BE2C (cell line): ENCODE results near the gene GAD2.

Source experiments
- DNase-seq: peaks from one replicate; pipeline ENCODE4 v3.0.0-alpha.2; 2020
- H3K27me3 ChIP-seq: fragments of 250-450 bp; sonication (Bioruptor Pico); 2 replicates; pipeline ENCODE4 v1.5.1; 2020; ENCODE audit warnings: mild to moderate bottlenecking
- H3K36me3 ChIP-seq: fragments of 250-450 bp; sonication (Bioruptor Pico); 2 replicates; pipeline ENCODE4 v1.5.1; 2020; ENCODE audit warnings: mild to moderate bottlenecking
- H3K4me1 ChIP-seq: fragments of 250-450 bp; sonication (Bioruptor Pico); 2 replicates; pipeline ENCODE4 v1.5.1; 2020
- H3K4me3 ChIP-seq: 2 replicates; pipeline ENCODE4 v1.5.1; 2011; ENCODE audit warnings: low read depth, low read length
- H3K9me3 ChIP-seq: fragments of 250-450 bp; sonication (Bioruptor Pico); 2 replicates; pipeline ENCODE4 v1.5.1; 2020
- TF ChIP-seq, protein P1 (sequence below): IDR thresholded peaks from 2 replicates; pipeline ENCODE4 v1.5.1; 2012; ENCODE audit warnings: mild to moderate bottlenecking, low read depth, low read length

The GAD2 gene

DNA sequence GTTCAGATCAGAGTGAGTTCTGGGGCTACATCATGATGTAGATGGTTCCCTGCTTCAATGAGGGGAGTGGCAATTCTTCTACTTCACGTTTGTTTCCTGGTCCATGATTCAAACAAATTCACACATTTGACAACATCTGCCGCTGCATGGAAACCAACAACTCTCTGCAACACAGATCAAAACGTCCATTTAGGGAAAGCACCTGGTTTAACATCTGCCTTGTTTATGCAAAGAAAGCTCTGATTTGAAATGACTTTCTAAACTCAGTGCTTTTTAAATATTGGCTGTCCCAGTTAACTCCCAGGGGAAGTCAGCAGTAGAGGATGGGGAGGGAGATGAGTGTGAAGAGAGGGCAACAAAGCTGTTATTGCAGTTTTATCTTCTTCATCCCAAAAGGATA is 93.8 kb downstream of the GAD2 start:
- DNase-seq = no peak
- H3K36me3 ChIP-seq = no peaks in the 10 kb centered on the region
- H3K9me3 ChIP-seq = no peaks in the 10 kb centered on the region
- no peaks in the 10 kb centered on the region for H3K27me3 ChIP-seq
- H3K4me1 ChIP-seq = no peaks in the 10 kb centered on the region
- TF ChIP-seq, protein P1, sequence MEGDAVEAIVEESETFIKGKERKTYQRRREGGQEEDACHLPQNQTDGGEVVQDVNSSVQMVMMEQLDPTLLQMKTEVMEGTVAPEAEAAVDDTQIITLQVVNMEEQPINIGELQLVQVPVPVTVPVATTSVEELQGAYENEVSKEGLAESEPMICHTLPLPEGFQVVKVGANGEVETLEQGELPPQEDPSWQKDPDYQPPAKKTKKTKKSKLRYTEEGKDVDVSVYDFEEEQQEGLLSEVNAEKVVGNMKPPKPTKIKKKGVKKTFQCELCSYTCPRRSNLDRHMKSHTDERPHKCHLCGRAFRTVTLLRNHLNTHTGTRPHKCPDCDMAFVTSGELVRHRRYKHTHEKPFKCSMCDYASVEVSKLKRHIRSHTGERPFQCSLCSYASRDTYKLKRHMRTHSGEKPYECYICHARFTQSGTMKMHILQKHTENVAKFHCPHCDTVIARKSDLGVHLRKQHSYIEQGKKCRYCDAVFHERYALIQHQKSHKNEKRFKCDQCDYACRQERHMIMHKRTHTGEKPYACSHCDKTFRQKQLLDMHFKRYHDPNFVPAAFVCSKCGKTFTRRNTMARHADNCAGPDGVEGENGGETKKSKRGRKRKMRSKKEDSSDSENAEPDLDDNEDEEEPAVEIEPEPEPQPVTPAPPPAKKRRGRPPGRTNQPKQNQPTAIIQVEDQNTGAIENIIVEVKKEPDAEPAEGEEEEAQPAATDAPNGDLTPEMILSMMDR = no peak
- no peak overlapping the region for H3K4me3 ChIP-seq

DNA sequence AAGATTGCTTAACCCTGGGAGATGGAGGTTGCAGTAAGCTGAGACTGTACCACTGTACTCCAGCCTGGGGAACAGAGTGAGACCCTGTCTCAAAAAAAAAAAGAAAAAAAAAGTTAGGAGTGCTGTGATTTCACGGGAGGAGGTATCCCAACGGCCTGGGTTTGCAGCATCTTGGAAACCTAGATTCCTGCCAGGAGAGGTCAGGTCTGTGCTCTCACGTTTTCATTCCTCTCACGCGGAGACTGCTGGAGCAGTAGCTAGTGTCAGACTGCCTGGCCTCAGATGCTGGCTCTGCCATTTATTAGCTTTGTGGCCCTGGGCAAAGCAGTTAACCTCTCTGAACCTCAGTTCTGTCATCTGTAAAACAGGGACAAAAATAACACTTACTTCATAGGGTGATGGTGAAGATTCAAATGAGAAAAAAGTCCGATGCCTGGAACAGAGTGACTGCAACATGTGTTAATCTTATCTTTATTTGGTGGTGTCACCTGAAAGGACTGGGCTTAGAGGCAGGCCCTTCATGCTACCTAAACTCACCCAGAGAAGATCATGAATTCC is 94.9 kb downstream of the GAD2 start:
- Histone ChIP-seq H3K36me3 (no peaks in the 10 kb centered on the region), H3K27me3 (no peaks in the 10 kb centered on the region), H3K4me1 (no peaks in the 10 kb centered on the region), H3K4me3 (no peak overlapping the region), H3K9me3 (no peaks in the 10 kb centered on the region)
- no peak for DNase-seq
- TF ChIP-seq, protein P1 = no peak

DNA sequence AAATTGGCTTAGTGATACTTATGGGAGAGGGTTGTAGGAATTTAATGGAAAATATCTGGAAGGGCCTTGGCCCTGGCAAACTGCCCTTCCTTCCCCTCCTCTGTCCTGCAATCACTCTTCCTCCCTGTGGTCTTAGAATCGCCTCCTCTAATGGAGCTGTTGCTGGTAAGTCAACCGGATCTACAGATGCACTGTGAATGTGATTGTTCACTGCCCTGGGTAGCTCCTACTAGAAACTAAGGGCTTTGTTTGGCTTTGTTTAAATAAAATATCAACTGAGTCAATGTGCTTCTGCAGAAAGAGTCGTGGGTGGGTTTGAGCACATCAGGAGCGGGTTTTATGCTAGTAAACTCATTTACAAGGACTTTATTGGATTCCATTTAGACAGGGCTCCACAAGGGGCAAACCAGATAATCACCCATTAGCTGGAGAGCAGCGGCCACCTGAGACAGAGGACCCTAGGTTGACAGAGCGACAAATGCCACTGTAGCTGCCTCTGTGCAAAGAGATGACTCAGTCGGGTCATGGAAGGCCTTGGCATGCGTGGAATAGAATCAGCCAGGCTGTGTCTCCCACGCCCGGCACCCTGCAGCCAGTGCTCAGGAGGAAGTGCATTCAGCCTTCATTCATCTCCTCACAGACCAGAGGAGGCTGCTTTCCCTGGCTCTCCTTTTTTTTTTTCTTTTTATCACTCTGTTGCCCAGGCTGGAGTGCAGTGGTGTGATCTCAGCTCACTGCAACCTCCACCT is 97.9 kb downstream of the GAD2 start:
- no peak for DNase-seq
- H3K4me3 ChIP-seq = no peak overlapping the region
- no peaks in the 10 kb centered on the region for H3K27me3 ChIP-seq
- TF ChIP-seq, protein P1 = no peak
- H3K9me3 ChIP-seq = no peaks in the 10 kb centered on the region
- no peaks in the 10 kb centered on the region for H3K36me3 ChIP-seq
- H3K4me1 ChIP-seq = no peaks in the 10 kb centered on the region

DNA sequence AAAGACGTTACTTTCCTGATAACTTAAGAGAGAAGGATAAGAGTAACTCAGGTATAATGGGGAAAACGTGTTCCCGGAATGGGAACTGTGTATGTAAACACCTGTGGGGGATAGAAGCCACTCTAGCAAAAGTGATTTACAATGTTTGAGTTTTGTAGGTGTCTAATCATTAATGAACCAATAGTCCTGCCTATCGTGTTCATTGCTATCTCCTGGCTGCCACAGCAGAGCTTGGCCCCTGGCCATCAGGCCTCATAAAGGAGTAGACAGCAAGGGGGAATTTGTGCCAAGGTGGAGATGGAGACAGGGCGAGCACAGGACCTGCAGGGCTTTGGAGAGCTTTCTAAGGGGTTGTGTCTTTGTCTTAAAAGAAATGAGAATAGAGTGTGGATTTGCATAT is 102.1 kb downstream of the GAD2 start:
- Histone ChIP-seq H3K4me3 (no peak overlapping the region), H3K9me3 (no peaks in the 10 kb centered on the region), H3K27me3 (no peaks in the 10 kb centered on the region), H3K36me3 (no peaks in the 10 kb centered on the region), H3K4me1 (no peaks in the 10 kb centered on the region)
- TF ChIP-seq, protein P1 = no peak
- no peak for DNase-seq

DNA sequence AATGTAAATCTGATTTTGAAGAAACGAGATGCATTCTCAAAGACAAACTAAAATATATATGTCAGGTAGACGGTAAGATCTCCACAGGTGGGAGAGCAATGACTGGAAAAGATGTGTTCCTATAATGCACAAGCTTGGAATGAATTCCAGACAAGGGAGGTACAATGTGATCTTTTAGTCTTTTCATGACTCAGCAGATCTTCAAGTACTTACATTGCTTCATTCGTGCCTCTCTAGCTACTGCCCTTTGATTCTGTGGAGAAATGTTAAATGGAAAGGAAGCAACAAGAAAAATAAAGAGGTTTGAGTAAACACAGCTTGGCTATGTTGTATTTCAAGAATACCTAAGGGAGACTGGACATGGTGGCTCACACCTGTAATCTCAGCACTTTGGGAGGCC is 106.6 kb downstream of the GAD2 start:
- H3K36me3 ChIP-seq = no peaks in the 10 kb centered on the region
- TF ChIP-seq, protein P1 = no peak

DNA sequence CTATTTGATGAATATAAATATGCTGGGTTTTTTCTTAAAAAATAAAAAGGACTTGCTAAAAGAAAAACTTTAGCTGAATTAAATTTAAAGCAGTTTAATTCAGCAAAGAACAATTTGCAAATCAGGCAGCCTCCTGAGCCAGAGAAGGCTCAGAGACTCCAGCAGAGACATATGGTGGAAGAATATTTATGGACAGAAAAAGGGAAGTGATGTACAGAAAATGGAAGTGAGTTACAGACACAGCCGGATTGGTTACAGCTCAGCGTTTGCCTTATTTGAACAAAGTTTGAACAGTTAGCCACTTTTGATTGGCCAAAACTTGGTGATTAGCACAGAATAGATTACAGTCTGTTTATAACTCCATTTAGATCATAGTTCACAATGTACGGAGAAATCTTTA is 110.3 kb downstream of the GAD2 start:
- TF ChIP-seq, protein P1 = no peak
- no peaks in the 10 kb centered on the region for H3K36me3 ChIP-seq
- H3K27me3 ChIP-seq = no peaks in the 10 kb centered on the region
- H3K9me3 ChIP-seq = no peaks in the 10 kb centered on the region
- DNase-seq = no peak
- H3K4me3 ChIP-seq = no peak overlapping the region
- no peaks in the 10 kb centered on the region for H3K4me1 ChIP-seq

More for the DNA sequence above, 106.6 kb downstream of the GAD2 start:
- H3K4me1 ChIP-seq = no peaks in the 10 kb centered on the region
- no peak for DNase-seq
- H3K9me3 ChIP-seq = no peaks in the 10 kb centered on the region
- H3K27me3 ChIP-seq = no peaks in the 10 kb centered on the region
- no peak overlapping the region for H3K4me3 ChIP-seq
